Epithelial cell of esophagus (primary cell): Measurements from ENCODE around the gene DDX20.

Source experiments
- DNase-seq: peaks from one replicate; pipeline ENCODE4 v3.0.0; 2010; ENCODE audit warnings: low read depth
- H3K4me3 ChIP-seq: 2 replicates; pipeline ENCODE4 v1.5.1; 2011; ENCODE audit warnings: mild to moderate bottlenecking, low read length, control low read depth
- CTCF ChIP-seq: IDR thresholded peaks from 2 replicates; pipeline ENCODE4 v1.5.1; 2011; ENCODE audit warnings: low read depth, mild to moderate bottlenecking, low read length, control low read depth, inconsistent platforms; ENCODE audit not compliant: insufficient read depth; ENCODE audit errors: missing control alignments

The DDX20 gene

GRCh38 chr1:111733183-111733991 is 22.3 kb upstream of the DDX20 start:
- no peak for TF ChIP-seq CTCF
- no peak overlapping the region for H3K4me3 ChIP-seq
- DNase-seq = peak; percentile 57

- DNase-seq = no peak
- TF ChIP-seq CTCF = no peak
- no peak overlapping the region for H3K4me3 ChIP-seq
Measured at GRCh38 chr1:111733992-111734341, 21.7 kb upstream of the DDX20 start.

GRCh38 chr1:111734426-111734825 is 21.3 kb upstream of the DDX20 start:
- no peak for DNase-seq
- H3K4me3 ChIP-seq = no peak overlapping the region
- TF ChIP-seq CTCF = no peak

GRCh38 chr1:111734856-111735255 is 20.8 kb upstream of the DDX20 start:
- no peak for DNase-seq
- no peak overlapping the region for H3K4me3 ChIP-seq
- no peak for TF ChIP-seq CTCF

- DNase-seq = no peak
- no peak for TF ChIP-seq CTCF
- no peak overlapping the region for H3K4me3 ChIP-seq
Measured at GRCh38 chr1:111735321-111735720, 20.4 kb upstream of the DDX20 start.

GRCh38 chr1:111735858-111736544 is 19.7 kb upstream of the DDX20 start:
- DNase-seq = no peak
- TF ChIP-seq CTCF = no peak
- H3K4me3 ChIP-seq = no peak overlapping the region
